22Rv1 (cell line): ENCODE measurements around the gene USF3.
A peak's percentile ranks its signal among the peaks of the same experiment; 100 is the strongest.

Experiments used
- H3K27ac ChIP-seq: fragments of 450-650 bp; 2 replicates; pipeline ENCODE4 v1.5.1; 2017
- ZFX ChIP-seq: fragments of 450-650 bp; IDR thresholded peaks from 2 replicates; pipeline ENCODE4 v1.6.1; 2017; ENCODE audit warnings: antibody characterized with exemption, borderline replicate concordance
- TF ChIP-seq, protein P1 (sequence below): fragments of 450-650 bp; IDR thresholded peaks from 2 replicates; pipeline ENCODE4 v1.5.1; 2017; ENCODE audit warnings: mild to moderate bottlenecking

Gene USF3

DNA sequence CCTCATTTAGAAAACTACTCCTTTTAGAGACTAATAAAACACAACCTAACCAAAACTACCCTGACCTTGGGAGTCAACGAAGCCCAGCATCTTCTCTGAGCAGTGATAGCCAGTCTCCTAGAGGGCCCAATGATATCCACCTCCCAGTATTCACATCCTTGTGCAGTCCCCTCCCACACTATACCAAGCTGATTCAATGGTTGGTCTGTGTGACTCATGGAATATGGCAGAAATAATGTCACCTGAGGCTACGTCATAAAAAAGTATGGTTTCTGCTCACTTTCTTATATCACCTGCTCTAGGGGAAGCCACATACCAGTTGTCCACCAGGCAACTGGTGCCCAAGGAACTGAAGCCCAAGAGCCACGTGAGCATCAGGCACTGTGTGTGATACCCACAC is 21.4 kb upstream of the USF3 start:
- TF ChIP-seq, protein P1, sequence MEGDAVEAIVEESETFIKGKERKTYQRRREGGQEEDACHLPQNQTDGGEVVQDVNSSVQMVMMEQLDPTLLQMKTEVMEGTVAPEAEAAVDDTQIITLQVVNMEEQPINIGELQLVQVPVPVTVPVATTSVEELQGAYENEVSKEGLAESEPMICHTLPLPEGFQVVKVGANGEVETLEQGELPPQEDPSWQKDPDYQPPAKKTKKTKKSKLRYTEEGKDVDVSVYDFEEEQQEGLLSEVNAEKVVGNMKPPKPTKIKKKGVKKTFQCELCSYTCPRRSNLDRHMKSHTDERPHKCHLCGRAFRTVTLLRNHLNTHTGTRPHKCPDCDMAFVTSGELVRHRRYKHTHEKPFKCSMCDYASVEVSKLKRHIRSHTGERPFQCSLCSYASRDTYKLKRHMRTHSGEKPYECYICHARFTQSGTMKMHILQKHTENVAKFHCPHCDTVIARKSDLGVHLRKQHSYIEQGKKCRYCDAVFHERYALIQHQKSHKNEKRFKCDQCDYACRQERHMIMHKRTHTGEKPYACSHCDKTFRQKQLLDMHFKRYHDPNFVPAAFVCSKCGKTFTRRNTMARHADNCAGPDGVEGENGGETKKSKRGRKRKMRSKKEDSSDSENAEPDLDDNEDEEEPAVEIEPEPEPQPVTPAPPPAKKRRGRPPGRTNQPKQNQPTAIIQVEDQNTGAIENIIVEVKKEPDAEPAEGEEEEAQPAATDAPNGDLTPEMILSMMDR: no peak
- no peak for TF ChIP-seq ZFX
- no peak overlapping the region for H3K27ac ChIP-seq

DNA sequence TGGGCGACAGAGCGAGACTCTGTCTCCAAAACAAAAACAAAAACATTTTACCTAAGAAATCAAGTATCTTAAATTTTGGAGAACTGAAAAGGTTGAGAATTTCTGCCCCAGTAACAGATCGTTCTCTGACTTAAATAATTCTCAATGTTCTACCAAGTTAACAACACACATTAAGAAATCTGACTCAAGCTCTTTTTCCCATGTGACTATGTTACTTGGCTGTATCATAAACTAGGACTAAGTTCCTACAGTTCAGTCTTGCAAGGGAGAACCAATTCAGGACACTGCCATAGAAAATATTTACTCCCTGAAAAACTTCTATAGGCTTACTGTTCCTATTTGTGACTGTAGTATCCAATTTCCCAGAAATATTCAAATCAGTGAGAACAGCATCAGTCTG is 20.9 kb upstream of the USF3 start:
- H3K27ac ChIP-seq: no peak overlapping the region
- TF ChIP-seq, protein P1: no peak
- TF ChIP-seq ZFX: no peak

DNA sequence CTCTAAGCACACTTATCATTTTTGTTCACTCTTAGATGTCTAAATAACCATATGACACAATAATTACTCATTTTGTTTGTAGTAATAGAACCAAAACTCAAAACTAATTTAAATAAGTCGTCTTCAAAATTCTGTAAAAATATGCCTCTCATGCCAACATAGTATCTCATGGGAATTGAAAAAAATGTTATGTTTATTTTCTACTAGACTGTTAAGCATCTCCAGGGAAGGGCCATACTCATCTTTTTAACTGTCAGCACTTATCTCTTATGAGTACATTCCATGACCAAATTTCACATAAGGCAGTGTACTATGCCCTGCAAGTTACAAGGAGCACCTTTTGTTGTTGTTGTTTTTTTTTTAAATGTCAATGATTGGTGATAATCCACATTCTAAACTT is 18.3 kb upstream of the USF3 start:
- no peak for TF ChIP-seq ZFX
- TF ChIP-seq, protein P1: no peak
- H3K27ac ChIP-seq: no peak overlapping the region

DNA sequence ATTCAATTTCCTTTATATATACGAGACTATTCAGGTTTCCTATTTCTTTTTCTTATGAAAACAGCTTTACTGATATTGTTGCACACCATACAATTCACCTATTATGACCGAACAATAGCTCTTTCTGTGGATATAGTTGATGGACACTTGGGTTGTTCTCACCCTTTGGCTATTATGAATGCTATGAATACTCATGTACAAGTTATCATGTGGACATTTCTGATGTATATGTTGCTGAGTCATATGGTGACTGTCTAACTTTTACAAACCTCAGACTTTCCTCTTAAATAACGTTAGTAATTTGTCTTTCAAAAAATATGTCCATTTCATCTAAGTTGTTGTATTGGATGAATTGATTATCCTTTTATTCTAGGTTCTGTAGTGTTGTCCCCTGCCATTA is 15.7 kb upstream of the USF3 start:
- H3K27ac ChIP-seq: no peak overlapping the region
- no peak for TF ChIP-seq ZFX
- TF ChIP-seq, protein P1: no peak

DNA sequence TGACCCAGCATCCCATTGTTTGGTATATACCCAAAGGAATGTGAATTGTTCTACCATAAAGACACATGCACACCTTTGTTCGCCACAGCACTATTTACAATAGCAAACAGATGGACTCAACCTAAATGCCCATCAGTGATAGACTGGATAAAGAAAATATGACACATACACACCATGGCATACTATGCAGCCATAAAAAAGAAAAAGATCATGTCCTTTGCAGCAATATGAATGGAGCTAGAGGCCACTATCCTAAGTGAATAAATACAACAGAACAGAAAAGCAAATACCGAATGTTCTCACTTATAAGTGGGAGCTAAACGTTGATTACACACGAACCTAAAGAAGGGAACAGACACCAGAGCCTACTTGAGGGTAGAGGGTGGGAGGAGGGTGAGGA is 11.4 kb upstream of the USF3 start:
- no peak overlapping the region for H3K27ac ChIP-seq
- TF ChIP-seq, protein P1: no peak

DNA sequence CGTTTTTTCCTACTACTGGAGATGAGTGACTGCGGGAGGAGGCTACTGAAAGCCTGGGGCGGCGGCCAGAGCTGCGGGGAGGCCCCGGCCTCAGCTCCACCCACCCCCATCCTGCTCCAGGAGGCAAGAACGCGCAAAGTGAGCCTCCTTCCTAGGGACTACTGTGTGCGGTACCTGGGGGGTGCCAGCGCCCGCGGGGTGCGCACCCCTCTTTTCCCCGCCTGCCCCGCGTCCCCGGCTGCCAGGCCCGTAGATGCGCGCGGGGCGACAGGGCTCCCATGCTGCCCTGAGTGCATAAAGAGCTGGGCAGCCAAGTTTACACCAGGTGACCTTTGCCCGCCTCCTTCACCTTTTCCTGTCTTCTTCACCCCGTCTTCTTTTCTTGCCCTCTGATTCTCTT is 2.5 kb upstream of the USF3 start:
- TF ChIP-seq ZFX: no peak
- TF ChIP-seq, protein P1: no peak
- H3K27ac ChIP-seq: no peak overlapping the region

DNA sequence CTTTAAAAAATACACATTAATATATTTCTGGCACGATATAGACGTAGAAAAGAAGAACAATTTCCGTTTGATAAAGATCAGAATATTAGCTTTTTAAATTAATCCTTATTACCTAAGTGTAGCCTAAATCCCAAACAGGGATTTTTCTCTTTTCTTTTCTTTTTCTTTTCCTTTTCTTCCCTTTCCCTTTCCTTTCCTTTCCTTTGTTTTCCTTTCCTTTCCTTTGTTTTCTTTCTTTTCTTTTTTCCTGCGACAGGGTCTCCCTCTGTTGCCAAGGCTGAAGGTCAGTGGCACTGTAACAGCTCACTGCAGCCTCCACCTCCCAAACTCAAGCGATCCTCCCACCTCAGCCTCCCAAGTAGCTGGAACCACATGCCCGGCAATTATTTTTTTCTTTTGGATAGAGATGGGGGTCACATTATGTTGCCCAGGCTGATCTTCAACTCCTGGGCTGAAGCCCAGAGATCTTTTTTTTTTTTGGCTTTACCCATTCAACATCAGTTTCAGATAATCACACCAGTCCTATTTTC is 1.8 kb upstream of the USF3 start:
- peak overlapping the region; percentile 82 for H3K27ac ChIP-seq
- TF ChIP-seq ZFX: no peak
- TF ChIP-seq, protein P1: no peak
